H9 (cell line): Measurements from ENCODE around the gene DCANP1. TPM values are rescaled to one million over a fixed set of nuclear protein-coding genes. Genes with fewer than 3 reads are reported as not detected.

Source experiments
- DNase-seq: peaks from one replicate; pipeline ENCODE4 v3.0.0-alpha.2; 2017
- H2AFZ ChIP-seq: one replicate; pipeline ENCODE4 v1.6.1; 2013; ENCODE audit warnings: mild to moderate bottlenecking, low read length, control low read depth, moderate library complexity
- H2AK5ac ChIP-seq: 2 replicates; pipeline ENCODE4 v1.6.1; 2013; ENCODE audit warnings: low read length, control low read depth, mixed read lengths; ENCODE audit not compliant: insufficient read length
- H2BK120ac ChIP-seq: one replicate; pipeline ENCODE4 v1.6.1; 2013; ENCODE audit warnings: low read depth, mild to moderate bottlenecking, low read length, control low read depth, inconsistent platforms; ENCODE audit not compliant: poor library complexity, severe bottlenecking
- H2BK12ac ChIP-seq: 2 replicates; pipeline ENCODE4 v1.6.1; 2013; ENCODE audit warnings: low read length, control low read depth, mixed read lengths, low read depth; ENCODE audit not compliant: insufficient read length
- H2BK15ac ChIP-seq: 2 replicates; pipeline ENCODE4 v1.6.1; 2013; ENCODE audit warnings: low read depth, low read length, control low read depth
- H2BK20ac ChIP-seq: one replicate; pipeline ENCODE4 v1.6.1; 2013; ENCODE audit warnings: low read depth, mild to moderate bottlenecking, low read length, control low read depth, inconsistent platforms; ENCODE audit not compliant: poor library complexity, severe bottlenecking
- H2BK5ac ChIP-seq: 2 replicates; pipeline ENCODE4 v1.6.1; 2013; ENCODE audit warnings: low read length, control low read depth, mixed read lengths; ENCODE audit not compliant: insufficient read length
- H3K14ac ChIP-seq: 2 replicates; pipeline ENCODE4 v1.6.1; 2013; ENCODE audit warnings: low read length, control low read depth; ENCODE audit not compliant: insufficient read depth
- H3K18ac ChIP-seq: 2 replicates; pipeline ENCODE4 v1.6.1; 2013; ENCODE audit warnings: low read depth, mild to moderate bottlenecking, mixed read lengths, low read length, control low read depth; ENCODE audit not compliant: insufficient read length
- H3K23ac ChIP-seq: 2 replicates; pipeline ENCODE4 v1.6.1; 2013; ENCODE audit warnings: low read length, control low read depth, mixed read lengths, low read depth; ENCODE audit not compliant: insufficient read length
- H3K23me2 ChIP-seq: 2 replicates; pipeline ENCODE4 v1.6.1; 2013; ENCODE audit warnings: low read depth, mild to moderate bottlenecking, mixed read lengths, low read length, control low read depth; ENCODE audit not compliant: insufficient read length, poor library complexity, severe bottlenecking
- H3K27ac ChIP-seq: 2 replicates; pipeline ENCODE4 v1.5.1; 2013; ENCODE audit warnings: low read length, control low read depth, mixed read lengths, low read depth; ENCODE audit not compliant: insufficient read length
- H3K27me3 ChIP-seq: 2 replicates; pipeline ENCODE4 v1.6.1; 2013; ENCODE audit warnings: low read length, control low read depth, inconsistent platforms; ENCODE audit not compliant: insufficient read depth
- H3K4ac ChIP-seq: 2 replicates; pipeline ENCODE4 v1.6.1; 2013; ENCODE audit warnings: low read depth, mild to moderate bottlenecking, control low read depth, inconsistent platforms, low read length, moderate library complexity
- H3K4me1 ChIP-seq: 2 replicates; pipeline ENCODE4 v1.6.1; 2013; ENCODE audit warnings: low read length, control low read depth, inconsistent platforms; ENCODE audit not compliant: insufficient read depth
- H3K4me2 ChIP-seq: 2 replicates; pipeline ENCODE4 v1.6.1; 2013; ENCODE audit warnings: low read length, control low read depth, mixed read lengths; ENCODE audit not compliant: insufficient read length, insufficient read depth
- H3K56ac ChIP-seq: 2 replicates; pipeline ENCODE4 v1.6.1; 2013; ENCODE audit warnings: low read depth, mild to moderate bottlenecking, mixed read lengths, low read length, control low read depth; ENCODE audit not compliant: insufficient read length
- H3K79me1 ChIP-seq: 2 replicates; pipeline ENCODE4 v1.6.1; 2013; ENCODE audit warnings: low read depth, mild to moderate bottlenecking, moderate library complexity, low read length, control low read depth, inconsistent platforms; ENCODE audit not compliant: insufficient read depth, poor library complexity, severe bottlenecking
- H3K79me2 ChIP-seq: 2 replicates; pipeline ENCODE4 v1.6.1; 2013; ENCODE audit warnings: low read length, control low read depth, inconsistent platforms; ENCODE audit not compliant: insufficient read depth
- H3K9ac ChIP-seq: 2 replicates; pipeline ENCODE4 v1.6.1; 2013; ENCODE audit warnings: low read length, control low read depth, mixed read lengths; ENCODE audit not compliant: insufficient read length; ENCODE audit errors: extremely low read depth
- H3K9me3 ChIP-seq: one replicate; pipeline ENCODE4 v1.6.1; 2013; ENCODE audit warnings: low read depth, low read length, inconsistent platforms; ENCODE audit not compliant: control insufficient read depth
- H3T11ph ChIP-seq: one replicate; pipeline ENCODE4 v1.6.1; 2013; ENCODE audit warnings: mild to moderate bottlenecking, low read length, control low read depth, inconsistent platforms
- H4K20me1 ChIP-seq: one replicate; pipeline ENCODE4 v1.6.1; 2013; ENCODE audit not compliant: control insufficient read depth, insufficient read length, insufficient read depth
- H4K5ac ChIP-seq: 2 replicates; pipeline ENCODE4 v1.6.1; 2013; ENCODE audit warnings: low read depth, mild to moderate bottlenecking, mixed read lengths, low read length, control low read depth; ENCODE audit not compliant: insufficient read length
- H4K8ac ChIP-seq: replicated peaks from 2 replicates; pipeline ENCODE4 v1.6.1; 2013; ENCODE audit warnings: low read length, control low read depth, mixed read lengths, low read depth; ENCODE audit not compliant: insufficient read length
- H4K91ac ChIP-seq: 2 replicates; pipeline ENCODE4 v1.6.1; 2013; ENCODE audit warnings: low read depth, mild to moderate bottlenecking, moderate library complexity, mixed read lengths, low read length, control low read depth; ENCODE audit not compliant: insufficient read length
- H3K27ac Mint-ChIP-seq, 3 experiments: 2 replicates in 2 of 3; 3 replicates in 1 of 3; pipeline ENCODE4 v1.8.0; 2020 to 2021; ENCODE audit warnings: mixed read lengths in 3 of 3, mild to moderate bottlenecking in 1 of 3, moderate library complexity in 1 of 3
- H3K27me3 Mint-ChIP-seq: 2 replicates; pipeline ENCODE4 v1.8.0; 2021; ENCODE audit warnings: low read depth, mild to moderate bottlenecking, moderate library complexity, mixed read lengths
- H3K36me3 Mint-ChIP-seq, 3 experiments: 2 replicates in 2 of 3; 3 replicates in 1 of 3; pipeline ENCODE4 v1.8.0; 2020 to 2021; ENCODE audit warnings: low read depth in 3 of 3, mixed read lengths in 3 of 3; ENCODE audit not compliant: insufficient read depth in 1 of 3
- H3K4me1 Mint-ChIP-seq, 2 experiments: 2 replicates each; pipeline ENCODE4 v1.8.0; 2020; ENCODE audit warnings: mixed read lengths in 2 of 2
- H3K4me3 Mint-ChIP-seq, 2 experiments: 2 replicates in 1 of 2; 3 replicates in 1 of 2; pipeline ENCODE4 v1.8.0; 2020 to 2021; ENCODE audit warnings: mild to moderate bottlenecking in 2 of 2, mixed read lengths in 2 of 2, moderate library complexity in 1 of 2
- H3K9me3 Mint-ChIP-seq, 2 experiments: 2 replicates in 1 of 2; 3 replicates in 1 of 2; pipeline ENCODE4 v1.8.0; 2020; ENCODE audit warnings: mild to moderate bottlenecking in 2 of 2, mixed read lengths in 2 of 2, moderate library complexity in 1 of 2
- WGBS: extraction: QIAGEN DNeasy Blood & Tissue Kit; methylation state at CpG from one replicate; pipeline ENCODE4 v1.1.7; 2013; ENCODE audit warnings: missing lambda C conversion rate, low lambda C conversion rate, mixed read lengths; ENCODE audit not compliant: insufficient read length; ENCODE audit errors: extremely low coverage; 5-methylcytosine and 5-hydroxymethylcytosine counted together
- total RNA-seq: library from RNA; stranded (reverse); gene quantifications from 2 replicates; pipeline ENCODE4 v1.2.1, GENCODE V29; 2021
- TF ChIP-seq, protein P1 (sequence below): fragments of 200-600 bp; sonication (generic); conservative IDR thresholded peaks from 3 replicates; pipeline ENCODE4 v1.8.0; 2021; ENCODE audit warnings: antibody characterized with exemption, mild to moderate bottlenecking

DCANP1 gene
- total RNA-seq, 1 experiment from 2014 or later, result not detected

DNA sequence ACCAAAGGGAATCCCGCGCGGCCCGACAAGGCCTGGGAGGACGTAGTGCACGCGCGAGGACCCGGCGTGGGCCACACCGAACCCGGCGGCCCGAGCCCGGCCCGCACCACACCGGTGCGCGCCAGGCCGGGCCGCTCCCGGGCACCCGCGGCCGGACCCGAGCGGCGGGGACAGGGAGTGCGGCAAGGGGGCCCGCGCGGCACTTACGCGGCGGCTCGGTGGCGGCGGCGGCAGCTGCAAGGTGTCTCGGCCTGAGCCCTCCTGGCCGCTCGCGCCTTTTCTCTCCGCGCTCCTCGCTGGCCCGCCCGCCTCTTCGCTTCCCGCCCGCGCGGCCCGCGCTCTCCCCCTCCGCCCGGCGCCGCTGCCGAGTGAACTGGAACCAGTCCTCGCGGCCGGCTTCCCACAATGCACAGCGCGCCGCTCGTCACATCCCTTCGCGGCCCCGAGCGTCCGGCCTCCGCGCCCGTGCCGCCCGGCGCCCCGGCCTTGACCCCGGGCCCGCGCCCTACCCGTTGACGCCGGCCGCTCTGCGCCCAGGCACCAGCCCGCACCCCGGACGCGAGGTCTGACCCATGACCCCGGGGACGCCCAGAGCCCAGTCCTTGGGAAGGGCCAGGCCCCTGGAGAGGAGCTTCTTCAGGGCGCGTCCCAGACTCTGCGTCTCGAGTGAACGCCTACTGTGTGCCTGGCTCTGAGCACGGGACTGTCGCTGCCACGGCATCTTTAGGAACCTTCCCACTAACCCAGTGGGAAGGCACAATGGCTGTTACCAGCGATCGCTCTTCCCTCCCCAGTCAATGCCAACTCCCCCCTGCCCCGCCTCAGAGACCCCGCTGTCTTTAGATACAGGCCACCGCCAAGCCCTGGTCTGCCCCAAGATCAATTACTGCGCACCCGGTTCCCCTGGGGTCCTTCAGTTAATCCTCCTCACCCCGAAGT is 48.0 kb downstream of the DCANP1 start, which contains the start of gene MACROH2A1:
Gene MACROH2A1, minus strand, starts transcription at position 377 of the 939 bp plus-strand sequence. CDS start 10,138 bp downstream, outside the sequence.
- no peak within 1 kb of the TSS for H4K8ac ChIP-seq
- DNase-seq, result peak; percentile 80
- peak within 1 kb of the TSS; percentile 82 for H3K4me2 ChIP-seq
- H3K18ac ChIP-seq, result peak within 1 kb of the TSS; percentile 75
- no peaks in the 10 kb centered on the region for H3K9me3 ChIP-seq
- H3K23ac ChIP-seq, result no peak within 1 kb of the TSS
- H2AFZ ChIP-seq, result no peak within 1 kb of the TSS
- Mint-ChIP-seq H3K27ac (peak within 1 kb of the TSS; percentile 43 to 92 (median 70); a peak in 5 of 7 replicates), H3K4me1 (peaks cover 46 to 53% of the 10 kb centered on the region in 2 experiments), H3K36me3 (peaks cover 0 to 4% (median 1%) of the 10 kb centered on the region in 3 experiments; a peak in 3 of 7 replicates), H3K4me3 (peak within 1 kb of the TSS; percentile 75 to 87), H3K27me3 (peaks cover 76% of the 10 kb centered on the region), H3K9me3 (peaks cover 0 to 2% of the 10 kb centered on the region in 2 experiments; a peak in 1 of 5 replicates)
- H3K4me1 ChIP-seq, result peaks cover 13% of the 10 kb centered on the region; the same call in 1 of the 2 replicates
- H2AK5ac ChIP-seq, result no peak within 1 kb of the TSS
- no peak within 1 kb of the TSS for H4K91ac ChIP-seq
- peaks cover 8% of the 10 kb centered on the region for H3K79me1 ChIP-seq
- H4K20me1 ChIP-seq, result peaks cover 2% of the 10 kb centered on the region
- H3K23me2 ChIP-seq, result peaks cover 16% of the 10 kb centered on the region
- H3K9ac ChIP-seq, result peak within 1 kb of the TSS; percentile 28
- no CpG with 5 or more reads among the region's 109 CpGs for WGBS
- no peak within 1 kb of the TSS for H3T11ph ChIP-seq
- peaks cover 25% of the 10 kb centered on the region; the same call in 1 of the 2 replicates for H3K27me3 ChIP-seq
- no peak within 1 kb of the TSS for H2BK15ac ChIP-seq
- H2BK120ac ChIP-seq, result no peak within 1 kb of the TSS
- H3K56ac ChIP-seq, result no peak within 1 kb of the TSS
- H2BK12ac ChIP-seq, result no peak within 1 kb of the TSS
- H3K27ac ChIP-seq, result no peak within 1 kb of the TSS
- no peak within 1 kb of the TSS for H4K5ac ChIP-seq
- H3K4ac ChIP-seq, result no peak within 1 kb of the TSS
- peak within 1 kb of the TSS; percentile 84 for H3K14ac ChIP-seq
- no peak within 1 kb of the TSS for H2BK5ac ChIP-seq
- H3K79me2 ChIP-seq, result peaks cover 9% of the 10 kb centered on the region; the same call in 1 of the 2 replicates
- no peak within 1 kb of the TSS for H2BK20ac ChIP-seq
- TF ChIP-seq, protein P1, sequence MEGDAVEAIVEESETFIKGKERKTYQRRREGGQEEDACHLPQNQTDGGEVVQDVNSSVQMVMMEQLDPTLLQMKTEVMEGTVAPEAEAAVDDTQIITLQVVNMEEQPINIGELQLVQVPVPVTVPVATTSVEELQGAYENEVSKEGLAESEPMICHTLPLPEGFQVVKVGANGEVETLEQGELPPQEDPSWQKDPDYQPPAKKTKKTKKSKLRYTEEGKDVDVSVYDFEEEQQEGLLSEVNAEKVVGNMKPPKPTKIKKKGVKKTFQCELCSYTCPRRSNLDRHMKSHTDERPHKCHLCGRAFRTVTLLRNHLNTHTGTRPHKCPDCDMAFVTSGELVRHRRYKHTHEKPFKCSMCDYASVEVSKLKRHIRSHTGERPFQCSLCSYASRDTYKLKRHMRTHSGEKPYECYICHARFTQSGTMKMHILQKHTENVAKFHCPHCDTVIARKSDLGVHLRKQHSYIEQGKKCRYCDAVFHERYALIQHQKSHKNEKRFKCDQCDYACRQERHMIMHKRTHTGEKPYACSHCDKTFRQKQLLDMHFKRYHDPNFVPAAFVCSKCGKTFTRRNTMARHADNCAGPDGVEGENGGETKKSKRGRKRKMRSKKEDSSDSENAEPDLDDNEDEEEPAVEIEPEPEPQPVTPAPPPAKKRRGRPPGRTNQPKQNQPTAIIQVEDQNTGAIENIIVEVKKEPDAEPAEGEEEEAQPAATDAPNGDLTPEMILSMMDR, result no peak
